Stimulated activated CD8-positive, alpha-beta memory T cell treated with anti-CD3 and anti-CD28 coated beads, Interleukin-7, amount 100 ng/mL, for 4 hours (primary cell): ENCODE results near the gene RPS6KB2.
A peak's percentile ranks its signal among the peaks of the same experiment; 100 is the strongest.
"Not testable (repeated sequence)": the region's sequence is repeated elsewhere in the genome, so short reads cannot be mapped to it uniquely, and the experiment has no call there.

ENCODE experiments used
- DNase-seq, 2 donors: peaks; one replicate each; pipeline ENCODE4 v3.0.0-alpha.2; 2020; ENCODE audit warnings: low read depth in 2 of 2

Gene RPS6KB2

DNA sequence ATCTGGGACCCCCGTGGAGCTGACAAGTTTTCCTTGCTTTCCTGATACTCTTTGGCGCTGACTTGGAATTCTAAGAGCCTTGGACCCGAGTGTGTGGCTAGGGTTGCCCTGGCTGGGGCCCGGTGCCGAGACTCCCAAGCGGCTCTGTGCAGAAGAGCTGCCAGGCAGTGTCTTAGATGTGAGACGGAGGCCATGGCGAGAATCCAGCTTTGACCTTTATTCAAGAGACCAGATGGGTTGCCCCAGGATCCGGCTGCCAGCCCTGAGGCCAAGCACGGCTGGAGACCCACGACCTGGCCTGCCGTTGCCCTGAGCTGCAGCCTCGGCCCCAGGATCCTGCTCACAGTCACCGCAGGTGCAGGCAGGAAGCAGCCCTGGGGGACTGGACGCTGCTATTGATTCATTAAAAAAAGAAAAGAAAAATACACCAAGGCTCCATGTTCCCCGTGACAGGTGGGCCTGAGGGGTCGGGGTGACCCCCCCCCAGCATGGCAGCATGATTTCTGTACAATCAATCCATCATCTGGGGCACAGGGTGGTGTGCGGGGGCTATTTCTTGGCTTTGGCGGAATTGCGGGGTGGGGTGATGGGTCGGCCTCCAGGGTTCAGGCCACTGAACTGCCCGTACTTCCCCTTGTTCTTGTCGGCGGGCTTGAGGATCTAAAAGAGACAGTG is 30.2 kb upstream of the RPS6KB2 start:
- no peak for DNase-seq

DNA sequence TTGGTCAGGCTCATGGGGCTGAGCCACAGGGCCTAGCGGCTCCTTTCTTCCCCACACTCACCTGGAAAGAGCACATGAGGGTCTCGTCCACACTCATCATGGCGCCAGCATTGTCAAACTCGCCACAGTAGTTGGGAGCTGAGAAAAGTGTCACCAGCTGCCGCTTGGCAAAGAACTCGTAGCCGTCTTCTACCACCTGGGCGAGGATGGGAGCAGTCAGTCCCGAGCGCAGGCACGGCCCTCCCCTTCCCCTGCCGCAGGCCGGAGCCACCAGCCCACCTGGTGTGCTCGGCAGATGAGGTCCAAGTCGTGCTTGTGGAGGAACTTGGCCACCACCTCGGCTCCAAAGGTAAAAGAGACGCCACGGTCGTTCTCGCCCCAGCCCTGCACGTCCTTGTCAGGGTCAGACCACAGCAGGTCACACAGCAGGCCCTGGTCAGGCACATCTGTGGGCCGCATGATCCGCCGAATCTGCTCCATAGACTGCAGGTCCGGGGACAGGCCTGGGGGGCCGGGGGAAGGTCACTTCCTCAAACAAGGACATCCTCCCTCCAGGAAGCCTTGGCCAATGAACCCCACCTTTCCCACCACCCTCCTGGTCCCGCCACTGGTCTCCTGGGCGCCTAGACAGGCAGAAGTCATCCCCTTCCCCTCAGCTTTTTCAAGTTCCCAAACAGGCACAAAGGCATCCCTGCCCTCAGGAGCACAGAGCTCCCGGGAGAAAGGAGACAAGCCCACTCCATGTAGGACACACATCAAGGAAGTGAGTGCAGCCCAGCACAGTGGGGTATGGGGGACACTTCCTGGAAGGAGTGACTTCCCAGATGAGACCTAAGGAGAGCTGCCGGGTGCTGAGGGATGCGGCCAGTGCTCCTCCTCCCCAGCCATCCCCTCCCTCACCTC is 29.4 kb upstream of the RPS6KB2 start:
- DNase-seq = no peak

DNA sequence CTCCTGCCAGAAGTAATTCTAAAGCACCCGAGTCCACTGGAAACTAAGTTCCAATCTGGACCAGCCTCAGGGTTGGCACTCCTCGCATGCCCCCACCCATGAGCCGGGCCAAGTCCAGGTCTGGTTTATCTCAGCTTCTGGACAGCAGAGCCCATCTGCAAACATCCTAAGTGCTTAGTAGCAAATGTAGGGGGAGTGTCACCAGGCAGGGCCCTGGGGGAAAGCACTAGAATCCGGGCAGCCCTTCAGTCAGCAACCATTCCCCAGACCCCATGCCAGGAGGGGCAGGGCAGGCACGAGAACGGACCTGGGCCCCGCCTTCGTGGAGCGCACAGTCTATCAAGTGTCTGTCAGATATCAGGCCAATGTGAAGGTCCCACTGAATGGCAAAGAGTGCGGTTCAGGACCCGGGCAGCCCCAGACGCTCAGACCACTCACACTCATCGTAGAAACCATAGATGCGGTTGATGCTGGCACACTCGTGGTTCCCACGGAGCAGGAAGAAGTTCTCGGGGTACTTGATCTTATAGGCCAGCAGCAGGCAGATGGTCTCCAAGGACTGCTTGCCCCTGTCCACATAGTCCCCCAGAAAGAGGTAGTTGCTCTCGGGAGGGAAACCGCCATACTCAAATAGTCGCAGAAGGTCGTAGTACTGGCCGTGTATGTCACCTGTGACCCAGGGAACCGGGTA is 27.9 kb upstream of the RPS6KB2 start:
- no peak for DNase-seq

DNA sequence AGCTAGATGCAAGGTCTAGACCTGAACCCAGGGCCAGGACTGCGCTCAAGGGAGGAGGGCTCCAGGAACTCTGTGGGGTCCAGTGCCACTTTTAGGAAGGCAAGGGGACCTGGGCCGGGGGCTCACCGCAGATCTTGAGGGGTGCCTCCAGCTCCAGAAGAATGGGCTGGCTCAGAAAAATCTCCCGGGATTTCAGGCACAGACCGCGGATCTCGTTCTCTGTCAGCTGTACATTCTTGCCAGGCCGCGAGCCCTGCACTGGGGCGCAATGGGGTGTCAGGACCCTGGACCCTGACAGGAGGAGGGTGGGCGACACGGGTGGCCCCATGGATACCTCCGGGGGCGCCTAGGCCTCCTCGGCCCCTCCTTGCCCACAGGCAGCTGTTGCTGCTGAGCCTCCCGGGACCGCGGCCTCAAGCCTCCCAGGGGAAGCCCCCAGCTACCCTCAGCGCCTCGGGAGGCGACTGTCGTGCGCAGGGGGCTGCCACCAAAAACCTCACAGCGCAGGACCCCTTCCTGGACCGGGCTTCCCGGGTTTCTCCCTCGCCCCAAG is 27.3 kb upstream of the RPS6KB2 start:
- DNase-seq = no peak

DNA sequence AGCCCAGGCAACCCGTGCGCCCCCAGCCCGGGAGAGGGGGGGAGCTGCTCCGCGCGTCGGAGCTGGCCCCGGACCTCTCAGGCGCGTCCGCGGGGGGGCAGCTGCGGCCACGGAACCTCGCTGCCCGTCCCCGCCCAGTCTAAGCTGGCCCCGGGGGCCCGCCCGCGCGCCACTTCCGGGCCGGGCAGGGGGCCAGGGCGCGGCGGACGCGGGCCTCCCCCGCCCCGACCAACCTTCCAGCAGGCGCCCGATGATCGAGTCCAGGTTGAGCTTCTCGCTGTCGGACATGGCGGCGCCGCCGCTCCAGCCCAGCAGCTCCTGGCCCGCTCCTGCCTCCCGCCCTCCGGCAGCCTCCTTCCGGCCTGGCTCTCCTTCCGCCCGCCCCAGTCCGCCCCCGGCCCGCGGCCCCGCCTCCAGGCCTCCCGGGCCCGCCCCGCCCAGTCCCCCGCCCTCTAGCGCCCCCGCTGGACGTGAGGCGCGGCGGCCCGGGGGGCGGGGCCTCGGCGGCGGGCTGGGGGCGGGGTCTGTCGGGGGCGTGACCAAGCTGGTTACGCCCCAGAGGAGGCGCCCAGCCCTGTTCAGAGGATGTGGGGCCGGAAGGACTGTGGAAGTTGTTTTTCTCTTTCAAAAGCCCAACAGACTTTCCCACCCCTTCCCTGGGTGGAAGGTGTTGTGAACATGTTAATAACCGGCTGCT is 26.7 kb upstream of the RPS6KB2 start, which contains the start of gene PPP1CA:
Gene PPP1CA (minus strand): TSS at position 364 of the 697 bp plus-strand sequence. CDS start 76 bp downstream, at position 288.
- peak; percentile 80 to 88 for DNase-seq

DNA sequence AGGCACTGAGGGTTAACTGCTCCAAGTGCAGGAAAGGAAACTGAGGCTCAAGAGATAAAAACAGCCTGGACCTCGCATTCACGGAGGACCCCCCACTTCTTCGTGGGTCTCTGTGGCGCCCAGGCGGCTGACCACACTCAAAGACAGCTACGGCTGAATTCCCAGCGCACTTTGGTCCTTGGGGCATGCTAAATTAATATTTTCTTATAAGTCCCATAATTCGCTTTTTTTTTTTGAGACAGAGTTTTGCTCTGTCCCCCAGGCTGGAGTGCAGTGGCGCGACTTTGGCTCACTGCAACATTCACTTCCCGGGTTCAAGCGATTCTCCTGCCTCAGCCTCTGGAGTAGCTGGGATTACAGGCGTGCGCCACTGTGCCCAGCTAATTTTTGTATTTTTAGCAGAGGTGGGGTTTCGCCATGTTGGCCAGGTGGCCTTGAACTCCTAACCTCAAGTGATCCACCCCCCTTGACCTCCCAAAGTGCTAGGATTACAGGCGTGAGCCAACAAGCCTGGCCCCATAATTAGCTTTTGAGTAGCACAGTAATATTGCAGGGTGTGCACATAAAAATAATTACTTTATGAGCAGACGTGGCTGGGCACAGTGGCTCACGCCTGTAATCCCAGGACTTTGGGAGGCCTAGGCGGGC is 26.0 kb upstream of the RPS6KB2 start:
- not testable (repeated sequence) for DNase-seq

DNA sequence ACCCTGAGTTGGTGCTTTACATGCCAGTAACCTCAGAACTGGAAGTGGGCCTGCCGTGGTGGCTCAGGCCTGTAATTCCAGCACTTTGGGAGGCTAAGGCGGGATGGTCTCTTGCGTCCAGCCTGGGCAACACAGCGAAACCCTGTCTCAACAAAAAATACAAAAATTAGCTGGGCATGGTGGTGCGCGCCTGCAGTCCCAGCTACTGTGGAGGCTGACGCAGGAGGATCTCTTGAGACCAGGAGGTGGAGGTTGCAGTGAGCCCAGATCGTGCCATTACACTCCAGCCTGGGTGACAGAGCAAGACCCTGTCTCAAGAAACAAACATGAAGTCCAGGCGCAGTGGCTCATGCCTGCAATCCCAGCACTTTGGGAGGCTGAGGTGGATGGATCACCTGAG is 25.2 kb upstream of the RPS6KB2 start:
- not testable (repeated sequence) for DNase-seq

DNA sequence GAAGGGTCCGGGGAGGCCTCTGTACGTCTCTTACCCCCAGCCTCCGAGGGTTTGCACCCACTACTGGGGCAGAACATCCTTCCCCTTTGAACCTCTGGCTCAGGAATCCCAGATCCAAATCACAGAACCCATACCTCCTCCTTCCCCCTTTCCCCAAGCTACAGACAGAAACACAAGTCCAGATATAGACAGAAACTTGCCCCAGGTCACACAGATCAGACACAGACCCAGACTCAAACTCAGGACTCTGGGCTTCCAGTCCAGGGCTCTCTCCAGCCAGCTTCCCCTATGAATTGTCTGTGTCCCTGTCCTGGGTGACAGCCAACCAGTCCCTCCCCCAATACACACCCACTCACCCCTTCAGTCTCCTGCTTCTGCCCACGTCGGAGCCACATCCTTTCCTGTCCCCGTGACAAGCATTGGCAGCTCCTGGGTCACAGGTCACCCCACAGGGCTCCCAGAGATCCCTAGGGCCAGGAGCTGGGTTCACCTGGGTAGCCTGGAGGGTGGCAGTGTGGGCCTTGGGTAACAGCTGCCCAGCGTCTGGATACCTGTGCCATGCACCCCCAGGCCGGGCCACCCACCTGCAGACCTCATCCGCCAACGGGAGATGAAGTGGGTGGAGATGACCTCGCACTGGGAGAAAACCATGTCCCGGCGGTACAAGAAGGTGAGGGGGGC is 23.6 kb upstream of the RPS6KB2 start:
- DNase-seq = peak in 1 of 2 donors; percentile 50

DNA sequence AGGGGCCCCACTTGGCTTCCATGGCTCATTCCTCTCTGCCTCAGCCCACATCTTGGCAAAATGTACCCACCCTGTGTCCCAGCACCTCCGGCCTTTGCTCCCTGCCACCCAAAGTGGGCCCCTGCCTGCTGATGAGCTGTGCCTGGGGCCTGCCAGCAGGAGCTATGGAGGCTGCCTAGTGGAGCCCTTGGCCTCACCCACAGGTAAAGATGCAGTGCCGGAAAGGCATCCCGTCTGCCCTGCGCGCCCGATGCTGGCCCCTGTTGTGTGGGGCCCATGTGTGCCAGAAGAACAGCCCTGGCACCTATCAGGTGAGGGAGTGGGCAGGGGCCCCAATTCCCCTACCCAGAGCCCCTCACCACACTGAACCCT is 23.1 kb upstream of the RPS6KB2 start:
- DNase-seq = no peak

DNA sequence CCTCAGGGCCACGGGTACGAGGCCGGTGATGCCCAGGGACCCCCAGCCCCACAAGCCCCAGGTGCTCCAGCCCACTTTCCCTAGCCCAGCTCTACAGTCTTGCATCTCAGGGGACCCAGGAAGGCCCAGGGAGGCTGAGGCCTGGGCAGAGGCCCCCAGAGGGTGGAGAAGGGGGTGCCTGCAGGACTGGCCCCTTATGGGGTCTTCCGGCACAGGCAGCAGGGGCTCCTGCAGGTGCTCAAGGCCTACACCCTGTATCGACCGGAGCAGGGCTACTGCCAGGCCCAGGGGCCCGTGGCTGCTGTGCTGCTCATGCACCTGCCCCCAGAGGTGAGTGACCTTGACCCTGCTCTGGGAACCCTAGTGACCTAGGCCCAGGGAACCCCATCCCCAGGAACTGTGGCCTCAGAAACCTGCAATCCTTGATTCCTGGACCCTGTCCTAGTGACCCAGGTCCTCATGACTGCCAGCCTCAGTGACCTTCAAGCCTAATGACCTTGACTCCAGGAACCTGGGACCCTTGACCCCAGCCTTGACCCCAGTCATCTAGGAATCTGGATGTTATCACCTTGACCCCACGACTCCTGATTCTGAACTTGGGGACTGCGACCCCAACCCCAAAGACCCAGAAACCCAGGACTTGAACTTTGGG is 22.5 kb upstream of the RPS6KB2 start:
- no peak for DNase-seq

DNA sequence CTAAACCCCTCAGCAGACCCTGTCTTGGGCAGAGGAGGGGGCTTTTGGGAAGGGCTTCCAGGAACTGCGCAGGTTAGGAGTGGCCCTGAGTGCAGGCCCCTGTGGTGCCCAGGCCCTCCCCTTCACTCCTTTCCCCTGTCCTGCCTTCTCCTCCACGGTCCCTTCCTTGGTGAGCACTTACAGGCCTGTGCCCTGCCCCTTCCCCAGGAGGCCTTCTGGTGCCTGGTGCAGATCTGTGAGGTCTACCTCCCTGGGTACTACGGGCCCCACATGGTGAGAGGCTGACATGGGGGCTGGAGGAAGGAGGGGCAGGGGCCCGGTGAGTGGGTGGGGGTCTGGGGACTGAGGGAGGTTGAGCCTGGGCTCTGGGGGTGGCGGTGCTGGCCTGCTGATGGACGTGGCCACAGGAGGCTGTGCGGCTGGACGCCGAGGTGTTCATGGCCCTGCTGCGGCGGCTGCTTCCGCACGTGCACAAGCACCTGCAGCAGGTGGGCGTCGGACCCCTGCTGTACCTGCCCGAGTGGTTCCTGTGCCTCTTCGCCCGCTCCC is 21.8 kb upstream of the RPS6KB2 start:
- no peak for DNase-seq

DNA sequence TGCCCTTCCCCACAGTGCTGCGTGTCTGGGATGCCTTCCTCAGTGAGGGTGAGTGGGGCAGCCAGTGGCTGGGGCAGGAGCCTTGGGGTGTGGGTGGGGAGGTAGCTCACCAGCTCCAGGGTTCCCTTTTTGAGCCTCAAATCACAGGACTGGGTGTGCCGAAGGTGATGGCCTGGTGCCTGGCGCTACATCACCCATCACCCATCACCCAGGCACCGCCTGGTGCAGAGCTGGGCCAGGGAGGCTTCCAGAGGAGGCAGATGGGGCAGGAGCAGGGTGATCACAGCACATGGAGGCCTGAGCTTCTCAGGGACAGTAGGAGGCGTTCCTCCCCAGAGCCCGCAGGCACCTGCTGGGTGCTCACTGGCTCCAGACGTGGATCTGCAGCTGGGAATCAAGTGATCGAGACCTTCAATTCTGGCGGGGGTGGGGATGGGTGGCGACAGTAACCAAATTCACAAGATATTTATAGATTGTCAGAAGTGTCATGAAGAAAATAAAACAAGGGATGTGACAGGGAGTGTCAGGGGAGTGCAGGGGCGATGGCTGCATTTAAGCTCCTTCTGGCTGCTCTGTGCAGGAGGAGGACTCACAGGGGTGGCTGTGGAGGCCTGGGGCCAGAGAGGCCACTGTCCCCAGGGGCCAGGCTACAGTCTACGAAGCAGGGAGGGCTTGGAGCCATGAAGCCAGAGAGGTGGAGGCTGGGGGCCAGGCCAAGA is 21.2 kb upstream of the RPS6KB2 start:
- no peak for DNase-seq

DNA sequence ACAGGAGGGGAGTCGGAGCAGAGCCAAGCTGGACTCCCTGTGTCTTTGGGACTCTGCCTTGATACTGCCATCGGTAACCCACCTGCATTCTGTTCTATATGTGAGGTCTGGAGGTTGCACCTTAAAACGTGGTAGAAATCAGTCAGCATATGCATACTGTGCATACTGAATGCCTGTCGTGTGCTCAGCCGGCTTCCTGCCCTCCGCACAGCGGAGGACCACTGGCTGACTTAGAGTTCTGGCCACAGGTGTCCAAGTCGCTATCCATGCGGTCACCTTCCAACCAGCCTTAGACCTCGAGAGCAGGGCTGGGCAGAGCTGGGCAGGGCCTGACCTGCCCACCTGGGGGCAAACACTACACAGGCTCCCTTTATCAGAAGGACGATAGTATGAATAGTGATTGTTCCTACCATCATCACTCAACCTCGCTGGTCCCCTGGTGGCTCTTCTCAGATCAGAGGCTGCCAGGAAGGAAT is 20.6 kb upstream of the RPS6KB2 start:
- no peak for DNase-seq

DNA sequence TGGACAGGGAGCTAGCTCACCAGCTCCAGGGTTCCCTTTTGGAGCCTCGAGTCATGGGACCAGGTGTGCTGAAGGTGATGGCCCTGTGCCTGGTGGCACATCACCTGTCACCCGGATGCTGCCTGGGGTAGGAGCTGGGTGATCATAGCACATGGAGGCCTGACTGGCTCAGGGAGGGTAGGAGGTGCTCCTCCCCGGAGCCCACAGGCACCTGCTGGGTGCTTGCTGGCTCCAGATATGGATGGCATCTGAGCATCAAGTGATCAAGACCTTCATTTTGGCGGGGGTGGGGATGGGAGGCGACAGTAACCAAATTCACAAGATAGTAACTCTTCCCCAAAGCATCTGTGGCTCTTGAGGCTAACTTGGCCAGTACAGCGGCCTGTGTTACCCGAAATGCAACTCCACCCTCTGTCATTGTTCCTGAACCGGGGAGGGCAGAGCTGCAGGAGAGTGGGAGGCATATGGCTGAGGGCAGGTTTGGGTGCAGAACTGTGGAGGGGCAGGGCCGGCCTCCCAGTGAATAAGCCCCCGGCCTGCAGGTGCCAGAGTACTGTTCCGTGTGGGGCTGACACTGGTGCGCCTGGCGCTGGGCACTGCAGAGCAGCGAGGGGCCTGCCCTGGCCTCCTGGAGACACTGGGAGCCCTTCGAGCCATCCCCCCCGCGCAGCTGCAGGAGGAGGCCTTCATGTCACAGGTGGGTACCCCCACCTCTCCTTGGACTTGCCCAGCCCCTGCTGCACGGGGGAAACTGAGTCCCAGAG is 19.7 kb upstream of the RPS6KB2 start:
- DNase-seq = no peak

DNA sequence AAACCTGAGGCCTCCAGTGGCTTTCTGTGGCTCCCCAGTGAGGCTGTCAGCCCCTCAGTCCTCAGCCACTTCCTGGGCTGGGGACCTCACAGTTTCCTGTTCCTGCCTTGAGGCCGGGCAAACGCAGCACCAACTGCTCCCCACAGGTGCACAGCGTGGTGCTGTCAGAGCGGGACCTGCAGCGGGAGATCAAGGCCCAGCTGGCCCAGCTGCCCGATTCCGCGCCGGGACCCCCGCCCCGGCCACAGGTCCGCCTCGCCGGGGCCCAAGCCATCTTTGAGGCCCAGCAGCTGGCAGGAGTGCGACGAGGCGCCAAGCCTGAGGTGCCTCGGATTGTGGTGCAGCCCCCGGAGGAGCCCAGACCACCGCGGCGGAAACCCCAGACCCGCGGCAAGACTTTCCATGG is 19.0 kb upstream of the RPS6KB2 start:
- DNase-seq = peak in 1 of 2 donors; percentile 57

DNA sequence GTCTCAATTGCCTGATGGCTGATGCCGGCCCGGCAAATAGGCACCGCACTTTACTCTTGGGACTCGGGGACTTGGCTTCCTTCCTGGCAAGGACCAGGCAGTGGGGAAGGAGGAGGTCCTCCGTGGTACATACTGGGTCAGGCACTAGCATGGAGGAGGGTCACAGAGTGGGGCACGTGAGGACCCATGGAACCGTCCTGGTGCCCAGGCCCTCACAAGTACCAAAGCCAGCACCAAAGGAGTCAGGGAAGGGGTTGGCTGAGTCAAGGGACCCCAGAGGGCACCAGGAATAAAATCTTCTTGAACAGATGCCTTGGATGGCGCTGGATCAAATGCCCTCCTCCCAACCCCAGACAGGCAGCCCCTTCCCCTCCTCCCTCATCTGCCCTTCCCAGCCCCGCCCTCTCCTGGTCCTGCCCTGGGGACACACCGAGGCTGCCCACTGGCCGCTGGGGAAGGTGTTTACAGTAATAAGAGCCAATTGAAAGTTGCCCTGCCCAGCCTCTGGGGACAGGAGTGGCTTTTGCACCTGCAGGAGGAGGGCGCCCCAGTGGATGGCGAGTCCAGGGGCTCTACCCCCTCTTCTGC is 18.4 kb upstream of the RPS6KB2 start:
- no peak for DNase-seq

DNA sequence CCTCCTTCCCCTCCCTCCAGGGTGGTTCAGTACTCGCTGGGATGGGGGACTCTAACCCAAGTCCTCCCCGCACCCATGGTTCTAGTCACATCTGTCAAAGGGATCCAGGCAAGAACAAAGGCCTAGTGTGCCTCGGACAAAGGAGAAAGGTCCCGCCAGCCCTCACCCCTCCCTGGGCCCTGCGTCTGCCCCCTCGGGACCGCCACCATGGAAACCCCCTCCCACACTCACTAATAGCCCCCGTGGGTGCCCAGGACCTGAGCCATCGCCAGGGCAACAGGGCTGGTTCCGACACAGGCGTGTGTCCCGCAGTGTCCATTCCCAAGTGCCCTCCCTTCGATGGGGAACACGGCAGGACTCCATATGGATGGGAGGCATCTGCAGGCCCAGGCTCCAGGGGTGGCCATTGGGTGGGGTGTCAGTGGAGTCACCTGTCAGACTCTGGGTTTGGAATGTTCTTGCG is 17.9 kb upstream of the RPS6KB2 start:
- DNase-seq = no peak
